ENCODE measurements around the gene AMACR. TPM values are rescaled to one million over a fixed set of nuclear protein-coding genes. Genes with fewer than 3 reads are reported as not detected.

AMACR gene
- total and polyA plus RNA-seq, 9 of the 15 experiments (the other 6 are each of a cell fraction or from before 2014, with no cell fraction given) = 0.72 to 4.6 (median 4.0) TPM

- no peak for TF ChIP-seq ZNF507 (tag; conservative IDR thresholded peaks at IDR 0.05)
- TF ChIP-seq PML (IDR thresholded peaks at IDR 0.05; ENCODE audit: low read length) = no peak
- no peak for TF ChIP-seq XRCC5 (IDR thresholded peaks at IDR 0.05; ENCODE audit: low read depth, low read length)
- TF ChIP-seq, protein P1, sequence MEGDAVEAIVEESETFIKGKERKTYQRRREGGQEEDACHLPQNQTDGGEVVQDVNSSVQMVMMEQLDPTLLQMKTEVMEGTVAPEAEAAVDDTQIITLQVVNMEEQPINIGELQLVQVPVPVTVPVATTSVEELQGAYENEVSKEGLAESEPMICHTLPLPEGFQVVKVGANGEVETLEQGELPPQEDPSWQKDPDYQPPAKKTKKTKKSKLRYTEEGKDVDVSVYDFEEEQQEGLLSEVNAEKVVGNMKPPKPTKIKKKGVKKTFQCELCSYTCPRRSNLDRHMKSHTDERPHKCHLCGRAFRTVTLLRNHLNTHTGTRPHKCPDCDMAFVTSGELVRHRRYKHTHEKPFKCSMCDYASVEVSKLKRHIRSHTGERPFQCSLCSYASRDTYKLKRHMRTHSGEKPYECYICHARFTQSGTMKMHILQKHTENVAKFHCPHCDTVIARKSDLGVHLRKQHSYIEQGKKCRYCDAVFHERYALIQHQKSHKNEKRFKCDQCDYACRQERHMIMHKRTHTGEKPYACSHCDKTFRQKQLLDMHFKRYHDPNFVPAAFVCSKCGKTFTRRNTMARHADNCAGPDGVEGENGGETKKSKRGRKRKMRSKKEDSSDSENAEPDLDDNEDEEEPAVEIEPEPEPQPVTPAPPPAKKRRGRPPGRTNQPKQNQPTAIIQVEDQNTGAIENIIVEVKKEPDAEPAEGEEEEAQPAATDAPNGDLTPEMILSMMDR (IDR thresholded peaks at IDR 0.05 in 2 of 3, conservative IDR thresholded peaks at IDR 0.05 in 1 of 3; ENCODE audit: insufficient read depth in 2 of 3, low read depth in 1 of 3, low read length in 3 of 3) = peak; percentile 54 to 80 (median 70); a peak in 5 of 6 replicates
- TF ChIP-seq ZNF696 (CRISPR knock-in tag; conservative IDR thresholded peaks at IDR 0.05) = no peak
- TF ChIP-seq, protein P2, sequence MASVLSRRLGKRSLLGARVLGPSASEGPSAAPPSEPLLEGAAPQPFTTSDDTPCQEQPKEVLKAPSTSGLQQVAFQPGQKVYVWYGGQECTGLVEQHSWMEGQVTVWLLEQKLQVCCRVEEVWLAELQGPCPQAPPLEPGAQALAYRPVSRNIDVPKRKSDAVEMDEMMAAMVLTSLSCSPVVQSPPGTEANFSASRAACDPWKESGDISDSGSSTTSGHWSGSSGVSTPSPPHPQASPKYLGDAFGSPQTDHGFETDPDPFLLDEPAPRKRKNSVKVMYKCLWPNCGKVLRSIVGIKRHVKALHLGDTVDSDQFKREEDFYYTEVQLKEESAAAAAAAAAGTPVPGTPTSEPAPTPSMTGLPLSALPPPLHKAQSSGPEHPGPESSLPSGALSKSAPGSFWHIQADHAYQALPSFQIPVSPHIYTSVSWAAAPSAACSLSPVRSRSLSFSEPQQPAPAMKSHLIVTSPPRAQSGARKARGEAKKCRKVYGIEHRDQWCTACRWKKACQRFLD (CRISPR knock-in tag; IDR thresholded peaks at IDR 0.05) = no peak
- 0 out of 2 replicates have a peak, but pooled peaks have one; percentile 34 for TF ChIP-seq DEAF1 (CRISPR knock-in tag; IDR thresholded peaks at IDR 0.05)
- peak; percentile 57 for TF ChIP-seq SMC3 (conservative IDR thresholded peaks at IDR 0.05; ENCODE audit: insufficient read depth, low read depth, low read length)
- TF ChIP-seq, protein P3, sequence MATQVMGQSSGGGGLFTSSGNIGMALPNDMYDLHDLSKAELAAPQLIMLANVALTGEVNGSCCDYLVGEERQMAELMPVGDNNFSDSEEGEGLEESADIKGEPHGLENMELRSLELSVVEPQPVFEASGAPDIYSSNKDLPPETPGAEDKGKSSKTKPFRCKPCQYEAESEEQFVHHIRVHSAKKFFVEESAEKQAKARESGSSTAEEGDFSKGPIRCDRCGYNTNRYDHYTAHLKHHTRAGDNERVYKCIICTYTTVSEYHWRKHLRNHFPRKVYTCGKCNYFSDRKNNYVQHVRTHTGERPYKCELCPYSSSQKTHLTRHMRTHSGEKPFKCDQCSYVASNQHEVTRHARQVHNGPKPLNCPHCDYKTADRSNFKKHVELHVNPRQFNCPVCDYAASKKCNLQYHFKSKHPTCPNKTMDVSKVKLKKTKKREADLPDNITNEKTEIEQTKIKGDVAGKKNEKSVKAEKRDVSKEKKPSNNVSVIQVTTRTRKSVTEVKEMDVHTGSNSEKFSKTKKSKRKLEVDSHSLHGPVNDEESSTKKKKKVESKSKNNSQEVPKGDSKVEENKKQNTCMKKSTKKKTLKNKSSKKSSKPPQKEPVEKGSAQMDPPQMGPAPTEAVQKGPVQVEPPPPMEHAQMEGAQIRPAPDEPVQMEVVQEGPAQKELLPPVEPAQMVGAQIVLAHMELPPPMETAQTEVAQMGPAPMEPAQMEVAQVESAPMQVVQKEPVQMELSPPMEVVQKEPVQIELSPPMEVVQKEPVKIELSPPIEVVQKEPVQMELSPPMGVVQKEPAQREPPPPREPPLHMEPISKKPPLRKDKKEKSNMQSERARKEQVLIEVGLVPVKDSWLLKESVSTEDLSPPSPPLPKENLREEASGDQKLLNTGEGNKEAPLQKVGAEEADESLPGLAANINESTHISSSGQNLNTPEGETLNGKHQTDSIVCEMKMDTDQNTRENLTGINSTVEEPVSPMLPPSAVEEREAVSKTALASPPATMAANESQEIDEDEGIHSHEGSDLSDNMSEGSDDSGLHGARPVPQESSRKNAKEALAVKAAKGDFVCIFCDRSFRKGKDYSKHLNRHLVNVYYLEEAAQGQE (IDR thresholded peaks at IDR 0.05; ENCODE audit: borderline replicate concordance) = peak; percentile 37; the same call in 1 of the 2 replicates
- TF ChIP-seq, protein P3 (CRISPR knock-in tag; IDR thresholded peaks at IDR 0.05; ENCODE audit: low read depth) = no peak
- TF ChIP-seq ZNF586 (CRISPR knock-in tag; conservative IDR thresholded peaks at IDR 0.05) = no peak
- no peak for TF ChIP-seq SMAD2 (IDR thresholded peaks at IDR 0.05; ENCODE audit: low read depth, low read length)
- TF ChIP-seq E2F3 (CRISPR knock-in tag; IDR thresholded peaks at IDR 0.05) = no peak
- TF ChIP-seq HNRNPUL1 (IDR thresholded peaks at IDR 0.05; ENCODE audit: low read length) = no peak
These were observed 38.0 kb downstream of the AMACR start (continued) for GRCh38 chr5:33969572-33970452.

Measured in K562 (cell line).